ENCODE results near the gene BRINP1. TPM values are rescaled to one million over a fixed set of nuclear protein-coding genes. Genes with fewer than 3 reads are reported as not detected.

The BRINP1 gene
- polyA plus RNA-seq, 10 donors: 0.14 to 2.9 (median 0.21) TPM

DNA sequence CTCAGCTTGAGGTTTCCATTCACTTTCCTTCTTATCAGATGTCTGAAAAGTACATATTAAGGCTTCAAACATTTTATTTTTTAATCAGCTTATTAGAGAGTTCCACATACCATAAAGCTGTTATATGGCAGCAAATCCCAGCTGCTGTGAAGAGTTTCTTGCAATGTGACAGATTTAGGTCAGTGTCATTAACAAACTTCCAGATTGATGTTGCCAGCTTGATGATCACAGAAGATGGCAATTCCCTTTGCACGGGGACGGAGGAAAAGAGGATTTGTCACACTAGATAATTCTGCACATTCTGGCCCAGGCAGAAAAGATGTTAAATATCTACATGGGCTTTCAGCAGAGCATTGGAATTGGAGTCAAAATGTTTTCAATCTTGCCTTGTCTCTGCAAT, 215.8 kb downstream of the BRINP1 start:
- no peak for DNase-seq

DNA sequence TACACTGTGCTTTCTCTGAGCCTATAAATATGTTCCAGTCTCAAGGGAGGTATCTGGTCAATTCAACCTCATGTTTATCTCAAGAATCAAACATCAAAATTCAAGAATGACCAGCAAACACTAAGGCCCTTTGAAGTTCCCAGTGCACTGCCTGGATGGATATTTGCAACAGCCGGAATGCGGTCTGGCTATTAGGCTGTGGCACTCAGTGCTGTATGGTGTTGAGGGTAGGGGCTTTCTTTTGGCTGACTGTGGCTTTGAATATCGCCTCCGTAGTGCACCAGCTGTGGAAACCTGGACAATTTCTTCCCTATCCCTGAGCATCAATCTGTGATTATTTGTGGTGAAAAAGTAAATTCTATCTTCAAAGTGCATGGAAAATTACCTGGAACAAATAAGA, 220.4 kb downstream of the BRINP1 start:
- no peak for DNase-seq

DNA sequence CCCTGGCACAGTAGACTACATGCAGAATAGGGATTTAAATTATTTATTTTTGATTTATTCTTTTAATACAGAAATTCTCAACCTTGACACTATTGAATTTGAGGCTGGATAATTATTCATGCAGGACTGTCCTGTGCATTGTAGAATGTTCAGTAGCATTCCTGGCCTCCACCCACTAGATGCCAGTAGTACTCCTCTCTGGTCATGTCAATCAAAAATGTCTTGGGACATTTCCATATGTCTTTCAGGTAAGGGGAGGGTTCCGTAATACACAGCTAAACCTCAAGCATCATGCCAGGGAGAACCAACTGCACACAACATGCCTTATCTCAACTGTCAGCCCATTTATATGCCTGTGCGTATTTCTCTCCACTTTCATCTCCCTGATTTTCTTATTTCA, 231.8 kb downstream of the BRINP1 start:
- DNase-seq: no peak

DNA sequence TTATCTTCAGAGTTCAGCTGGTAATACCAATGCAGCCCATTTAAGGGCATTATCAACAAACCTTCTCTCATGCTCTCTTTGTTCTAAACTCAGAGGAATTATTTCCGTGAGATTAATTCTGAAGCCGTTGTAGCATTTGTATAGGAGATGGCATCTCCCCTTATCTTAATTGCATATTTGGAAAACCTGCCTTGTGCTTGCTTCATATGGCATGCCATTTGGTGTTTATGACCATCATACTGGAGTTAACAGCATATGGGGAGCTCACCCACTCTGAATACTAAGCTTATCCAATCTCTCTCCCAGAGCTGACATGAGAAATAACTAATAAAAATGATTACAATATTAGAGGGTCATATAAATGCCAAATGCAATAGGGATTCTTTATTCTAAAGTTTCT, 243.2 kb downstream of the BRINP1 start:
- no peak for DNase-seq

DNA sequence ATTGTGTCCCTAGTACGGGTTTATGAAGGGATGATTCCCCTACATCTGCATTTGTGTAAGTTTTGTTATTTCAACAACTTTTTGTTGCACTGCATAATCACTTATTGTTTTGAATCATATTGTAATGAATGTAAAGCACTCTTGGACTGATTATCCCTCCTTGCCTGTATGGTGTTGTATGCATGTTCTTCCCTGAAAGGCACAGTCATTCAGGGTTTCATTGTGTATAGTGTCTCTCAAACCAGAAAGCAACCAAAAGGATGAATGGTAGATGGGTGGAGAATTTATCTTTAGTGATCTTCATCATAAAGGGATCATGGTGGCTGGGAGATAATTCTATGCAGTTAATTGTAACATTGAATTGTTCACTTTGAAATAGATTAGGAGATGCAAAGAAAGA, 247.3 kb downstream of the BRINP1 start:
- no peak for DNase-seq

DNA sequence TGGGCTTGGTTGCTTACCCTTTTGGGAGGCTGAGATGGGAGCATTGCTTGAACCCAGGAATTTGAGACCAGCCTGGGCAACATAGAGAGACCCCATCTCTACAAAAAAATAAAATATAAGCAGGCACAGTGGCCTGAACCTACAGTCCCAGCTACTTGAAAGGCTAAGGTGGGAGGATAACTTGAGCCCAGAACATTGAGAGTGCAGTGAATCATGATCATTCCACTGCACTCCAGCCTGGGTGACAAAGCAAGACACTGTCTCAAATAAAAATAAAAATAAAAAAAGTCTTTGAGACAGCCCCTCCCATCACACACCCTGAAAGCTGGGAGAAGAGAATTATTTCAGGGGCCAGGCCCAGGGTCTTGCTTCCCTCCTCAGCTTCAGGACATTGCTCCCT, 251.8 kb downstream of the BRINP1 start:
- no peak for DNase-seq

Measured in muscle of back (tissue), 11 donors.